Measurements from ENCODE around the gene CAPZA2. TPM values are rescaled to one million over a fixed set of nuclear protein-coding genes. Genes with fewer than 3 reads are reported as not detected.

Gene CAPZA2
- total and polyA plus RNA-seq, 2 donors from 2014 or later: 130 to 295 TPM

- TF ChIP-seq CTCF (IDR thresholded peaks at IDR 0.05; ENCODE audit: borderline replicate concordance, extremely low read depth, insufficient read depth): no peak
- DNase-seq (no peak), FAIRE-seq (no peak)
- H3K9me3 ChIP-seq (ENCODE audit: control insufficient read depth in 2 of 3, insufficient read depth in 1 of 3, low read length in 3 of 3): no peaks in the 10 kb centered on the region
- intact Hi-C loops (cut with DNase I): no loop called here
- no peaks in the 10 kb centered on the region for H3K36me3 ChIP-seq (ENCODE audit: control insufficient read depth in 2 of 3, insufficient read depth in 3 of 3, low read length in 3 of 3)
- H3K4me1 ChIP-seq (ENCODE audit: control insufficient read depth in 2 of 3, insufficient read depth in 2 of 3, low read depth in 1 of 3, low read length in 3 of 3): no peaks in the 10 kb centered on the region
- H3K27ac ChIP-seq (ENCODE audit: low read depth in 2 of 2, low read length in 2 of 2): no peak overlapping the region
- H3K9ac ChIP-seq (ENCODE audit: low read length in 3 of 3): no peak overlapping the region
- H3K27me3 ChIP-seq (ENCODE audit: control insufficient read depth, insufficient read depth, low read length): no peaks in the 10 kb centered on the region
- H3K4me3 ChIP-seq (ENCODE audit: low read length in 3 of 3): no peak overlapping the region
Observed at GRCh38 chr7:116942504-116942903, 80.1 kb downstream of the CAPZA2 start.

- H3K9me3 ChIP-seq (ENCODE audit: control insufficient read depth in 2 of 3, insufficient read depth in 1 of 3, low read length in 3 of 3): no peaks in the 10 kb centered on the region
- FAIRE-seq: no peak
- no peaks in the 10 kb centered on the region for H3K36me3 ChIP-seq (ENCODE audit: control insufficient read depth in 2 of 3, insufficient read depth in 3 of 3, low read length in 3 of 3)
- no peak for DNase-seq
- H3K4me3 ChIP-seq (ENCODE audit: low read length in 3 of 3): no peak overlapping the region
- H3K9ac ChIP-seq (ENCODE audit: low read length in 3 of 3): no peak overlapping the region
- peaks cover 0 to 3% (median 0%) of the 10 kb centered on the region in 3 donors for H3K4me1 ChIP-seq (ENCODE audit: control insufficient read depth in 2 of 3, insufficient read depth in 2 of 3, low read depth in 1 of 3, low read length in 3 of 3)
- H3K27me3 ChIP-seq (ENCODE audit: control insufficient read depth, insufficient read depth, low read length): no peaks in the 10 kb centered on the region
- TF ChIP-seq CTCF (IDR thresholded peaks at IDR 0.05; ENCODE audit: borderline replicate concordance, extremely low read depth, insufficient read depth): no peak
- intact Hi-C loops (cut with DNase I): no loop called here
- no peak overlapping the region for H3K27ac ChIP-seq (ENCODE audit: low read depth in 2 of 2, low read length in 2 of 2)
Observed at GRCh38 chr7:116948934-116949333, 86.5 kb downstream of the CAPZA2 start.

- H3K27me3 ChIP-seq (ENCODE audit: control insufficient read depth, insufficient read depth, low read length): no peaks in the 10 kb centered on the region
- DNase-seq (no peak), FAIRE-seq (no peak)
- intact Hi-C loops (cut with DNase I): no loop called here
- H3K36me3 ChIP-seq (ENCODE audit: control insufficient read depth in 2 of 3, insufficient read depth in 3 of 3, low read length in 3 of 3): no peaks in the 10 kb centered on the region
- H3K27ac ChIP-seq (ENCODE audit: low read depth in 2 of 2, low read length in 2 of 2): no peak overlapping the region
- TF ChIP-seq CTCF (IDR thresholded peaks at IDR 0.05; ENCODE audit: borderline replicate concordance, extremely low read depth, insufficient read depth): no peak
- H3K4me1 ChIP-seq (ENCODE audit: control insufficient read depth in 2 of 3, insufficient read depth in 2 of 3, low read depth in 1 of 3, low read length in 3 of 3): peaks cover 0 to 8% (median 0%) of the 10 kb centered on the region in 3 donors
- no peaks in the 10 kb centered on the region for H3K9me3 ChIP-seq (ENCODE audit: control insufficient read depth in 2 of 3, insufficient read depth in 1 of 3, low read length in 3 of 3)
- no peak overlapping the region for H3K9ac ChIP-seq (ENCODE audit: low read length in 3 of 3)
- no peak overlapping the region for H3K4me3 ChIP-seq (ENCODE audit: low read length in 3 of 3)
Observed at GRCh38 chr7:116949941-116950801, 87.8 kb downstream of the CAPZA2 start.

Data from kidney (tissue), 14 donors.